MM.1S (cell line): ENCODE data around the gene RIPK1.

Experiments used
- DNase-seq: peaks from one replicate; pipeline ENCODE4 v3.0.0-alpha.2; 2015
- H2AFZ ChIP-seq: fragments of 300-600 bp; sonication (generic); 2 replicates; pipeline ENCODE4 v1.6.0; 2016; ENCODE audit warnings: antibody characterized with exemption, low read length
- H3F3A ChIP-seq: fragments of 300-600 bp; sonication (generic); 2 replicates; pipeline ENCODE4 v1.6.1; 2016; ENCODE audit warnings: mild to moderate bottlenecking, antibody characterized with exemption, low read length, moderate library complexity, mixed read lengths; ENCODE audit not compliant: insufficient read depth
- H3K27ac ChIP-seq: fragments of 300-600 bp; sonication (generic); 2 replicates; pipeline ENCODE4 v1.5.1; 2016; ENCODE audit warnings: mild to moderate bottlenecking, low read length
- H3K27me3 ChIP-seq: fragments of 300-600 bp; sonication (generic); replicated peaks from 2 replicates; pipeline ENCODE4 v1.6.0; 2016; ENCODE audit warnings: low read length; ENCODE audit not compliant: insufficient read depth
- H3K36me3 ChIP-seq: fragments of 300-600 bp; sonication (generic); replicated peaks from 2 replicates; pipeline ENCODE4 v1.6.1; 2016; ENCODE audit warnings: mild to moderate bottlenecking, low read length, mixed read lengths; ENCODE audit not compliant: insufficient read depth
- H3K4me1 ChIP-seq: fragments of 300-600 bp; sonication (generic); 2 replicates; pipeline ENCODE4 v1.6.1; 2016; ENCODE audit warnings: low read length, mixed read lengths
- H3K4me2 ChIP-seq: fragments of 300-600 bp; sonication (generic); 2 replicates; pipeline ENCODE4 v1.6.0; 2016; ENCODE audit warnings: low read depth, low read length
- H3K4me3 ChIP-seq: fragments of 300-600 bp; sonication (generic); 2 replicates; pipeline ENCODE4 v1.5.1; 2016; ENCODE audit warnings: low read length, mixed read lengths
- H3K79me2 ChIP-seq: fragments of 300-600 bp; sonication (generic); 2 replicates; pipeline ENCODE4 v1.6.1; 2016; ENCODE audit warnings: mixed run types, low read length, mixed read lengths
- H3K9ac ChIP-seq: fragments of 300-600 bp; sonication (generic); 2 replicates; pipeline ENCODE4 v1.6.1; 2016; ENCODE audit warnings: low read length, mixed read lengths
- H3K9me2 ChIP-seq: fragments of 300-600 bp; sonication (generic); replicated peaks from 2 replicates; pipeline ENCODE4 v1.6.1; 2016; ENCODE audit warnings: mild to moderate bottlenecking, low read length, mixed read lengths; ENCODE audit not compliant: insufficient read depth
- H3K9me3 ChIP-seq: fragments of 300-600 bp; sonication (generic); replicated peaks from 2 replicates; pipeline ENCODE4 v1.6.1; 2016; ENCODE audit warnings: mild to moderate bottlenecking, low read length, mixed read lengths; ENCODE audit not compliant: insufficient read depth
- H4K20me1 ChIP-seq: fragments of 300-600 bp; sonication (generic); 2 replicates; pipeline ENCODE4 v1.6.1; 2016; ENCODE audit warnings: mild to moderate bottlenecking, low read length, moderate library complexity, mixed read lengths; ENCODE audit not compliant: insufficient read depth
- EZH2 ChIP-seq: fragments of 300-600 bp; sonication (generic); optimal IDR thresholded peaks from 2 replicates; pipeline ENCODE3; 2017; ENCODE audit warnings: low read depth, mild to moderate bottlenecking, antibody characterized with exemption, low read length, mixed read lengths
- EZH2phosphoT487 ChIP-seq: fragments of 300-600 bp; sonication (generic); IDR thresholded peaks from 2 replicates; pipeline ENCODE4 v1.6.1; 2018; ENCODE audit warnings: antibody characterized with exemption, low read length
- TF ChIP-seq, protein P1 (sequence below): fragments of 300-600 bp; sonication (generic); IDR thresholded peaks from 2 replicates; pipeline ENCODE4 v1.5.1; 2016; ENCODE audit warnings: antibody characterized with exemption, low read length, mixed read lengths

RIPK1 gene

GRCh38 chr6:3139090-3139903, 71.0 kb downstream of the RIPK1 start:
- H3K4me2 ChIP-seq = no peak overlapping the region
- no peak for DNase-seq
- no peak overlapping the region for H3K27ac ChIP-seq
- no peak overlapping the region for H3K9ac ChIP-seq
- no peaks in the 10 kb centered on the region for H4K20me1 ChIP-seq
- H3F3A ChIP-seq = no peaks in the 10 kb centered on the region
- no peaks in the 10 kb centered on the region for H3K9me3 ChIP-seq
- no peaks in the 10 kb centered on the region for H3K79me2 ChIP-seq
- no peaks in the 10 kb centered on the region for H3K36me3 ChIP-seq
- H3K4me3 ChIP-seq = no peak overlapping the region
- H3K9me2 ChIP-seq = no peaks in the 10 kb centered on the region
- H2AFZ ChIP-seq = no peak overlapping the region
- TF ChIP-seq EZH2 (no peak), EZH2phosphoT487 (no peak)
- TF ChIP-seq, protein P1, sequence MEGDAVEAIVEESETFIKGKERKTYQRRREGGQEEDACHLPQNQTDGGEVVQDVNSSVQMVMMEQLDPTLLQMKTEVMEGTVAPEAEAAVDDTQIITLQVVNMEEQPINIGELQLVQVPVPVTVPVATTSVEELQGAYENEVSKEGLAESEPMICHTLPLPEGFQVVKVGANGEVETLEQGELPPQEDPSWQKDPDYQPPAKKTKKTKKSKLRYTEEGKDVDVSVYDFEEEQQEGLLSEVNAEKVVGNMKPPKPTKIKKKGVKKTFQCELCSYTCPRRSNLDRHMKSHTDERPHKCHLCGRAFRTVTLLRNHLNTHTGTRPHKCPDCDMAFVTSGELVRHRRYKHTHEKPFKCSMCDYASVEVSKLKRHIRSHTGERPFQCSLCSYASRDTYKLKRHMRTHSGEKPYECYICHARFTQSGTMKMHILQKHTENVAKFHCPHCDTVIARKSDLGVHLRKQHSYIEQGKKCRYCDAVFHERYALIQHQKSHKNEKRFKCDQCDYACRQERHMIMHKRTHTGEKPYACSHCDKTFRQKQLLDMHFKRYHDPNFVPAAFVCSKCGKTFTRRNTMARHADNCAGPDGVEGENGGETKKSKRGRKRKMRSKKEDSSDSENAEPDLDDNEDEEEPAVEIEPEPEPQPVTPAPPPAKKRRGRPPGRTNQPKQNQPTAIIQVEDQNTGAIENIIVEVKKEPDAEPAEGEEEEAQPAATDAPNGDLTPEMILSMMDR = no peak
- H3K4me1 ChIP-seq = no peaks in the 10 kb centered on the region
- H3K27me3 ChIP-seq = no peaks in the 10 kb centered on the region

- TF ChIP-seq EZH2 (no peak), EZH2phosphoT487 (no peak)
- TF ChIP-seq, protein P1 = no peak
- no peaks in the 10 kb centered on the region for H3K27me3 ChIP-seq
- H3K9me3 ChIP-seq = no peaks in the 10 kb centered on the region
- H3K27ac ChIP-seq = no peak overlapping the region
- H4K20me1 ChIP-seq = no peaks in the 10 kb centered on the region
- DNase-seq = no peak
- no peaks in the 10 kb centered on the region for H3K4me1 ChIP-seq
- H3K36me3 ChIP-seq = no peaks in the 10 kb centered on the region
- H3K4me2 ChIP-seq = no peak overlapping the region
- no peak overlapping the region for H2AFZ ChIP-seq
- no peaks in the 10 kb centered on the region for H3F3A ChIP-seq
- H3K79me2 ChIP-seq = no peaks in the 10 kb centered on the region
- no peak overlapping the region for H3K4me3 ChIP-seq
- no peaks in the 10 kb centered on the region for H3K9me2 ChIP-seq
- H3K9ac ChIP-seq = no peak overlapping the region
These were observed 71.9 kb downstream of the RIPK1 start for GRCh38 chr6:3140201-3140600.

GRCh38 chr6:3142536-3142935, 74.2 kb downstream of the RIPK1 start:
- Histone ChIP-seq H3K79me2 (no peaks in the 10 kb centered on the region), H3K9me3 (no peaks in the 10 kb centered on the region), H3K9me2 (no peaks in the 10 kb centered on the region), H3F3A (no peaks in the 10 kb centered on the region), H3K4me3 (no peak overlapping the region), H3K4me2 (no peak overlapping the region), H3K27ac (no peak overlapping the region), H3K4me1 (no peaks in the 10 kb centered on the region), H2AFZ (no peak overlapping the region), H4K20me1 (no peaks in the 10 kb centered on the region), H3K9ac (no peak overlapping the region), H3K36me3 (no peaks in the 10 kb centered on the region), H3K27me3 (no peaks in the 10 kb centered on the region)
- no peak for DNase-seq
- TF ChIP-seq EZH2phosphoT487 (no peak), EZH2 (no peak)
- TF ChIP-seq, protein P1 = no peak
